DMS53 treated with DMSO at 0.1 percent for 48 hours (cell line): Measurements from ENCODE around the gene GALNS.
"Not testable (repeated sequence)": the region's sequence is repeated elsewhere in the genome, so short reads cannot be mapped to it uniquely, and the experiment has no call there.

Experiments used
- DNase-seq: peaks from one replicate; lab custom pipeline; 2025; ENCODE audit not compliant: unreplicated experiment; lab: John Stamatoyannopoulos, UW

Gene GALNS

DNA sequence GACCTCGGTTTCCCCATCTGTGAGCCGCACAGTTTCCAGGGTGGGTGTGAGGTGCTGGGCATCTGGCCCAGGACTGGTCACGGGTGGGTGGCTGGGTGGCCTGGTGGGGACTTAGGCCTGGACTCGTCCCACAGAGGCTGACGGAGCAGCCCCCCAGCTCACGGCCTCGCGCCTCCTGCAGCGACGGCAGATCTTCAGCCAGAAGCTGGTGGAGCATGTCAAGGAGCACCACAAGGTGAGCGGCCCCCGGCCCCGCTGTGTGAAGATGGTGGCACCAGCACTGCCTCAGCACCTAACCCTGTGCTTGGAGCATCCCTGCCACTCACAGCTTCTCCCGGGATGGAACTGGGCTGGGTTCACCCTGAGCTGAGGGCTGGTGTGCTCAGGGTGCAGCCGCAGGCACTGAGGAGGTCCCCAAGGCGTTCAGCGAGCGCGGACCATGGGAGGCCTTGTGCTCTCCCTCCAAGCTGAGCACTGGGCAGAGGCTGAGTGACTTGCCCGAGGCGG lies 50.8 kb downstream of the GALNS start:
- DNase-seq = no peak

DNA sequence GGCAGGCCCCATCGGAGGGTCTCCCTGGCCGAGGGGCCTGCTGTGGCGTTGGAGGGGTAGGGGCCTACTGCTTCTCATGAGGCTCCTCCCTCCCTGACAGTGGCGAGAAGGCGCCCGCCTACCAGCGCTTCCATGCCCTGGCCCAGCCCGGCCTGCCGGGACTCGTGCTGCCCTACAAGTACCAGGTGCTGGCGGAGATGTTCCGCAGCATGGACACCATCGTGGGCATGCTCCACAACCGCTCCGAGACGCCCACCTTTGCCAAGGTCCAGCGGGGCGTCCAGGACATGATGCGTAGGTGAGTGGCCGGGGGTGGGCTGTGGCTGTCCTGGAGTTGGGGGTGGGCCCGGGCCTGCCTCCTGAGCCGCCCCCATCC lies 51.4 kb downstream of the GALNS start:
- no peak for DNase-seq

DNA sequence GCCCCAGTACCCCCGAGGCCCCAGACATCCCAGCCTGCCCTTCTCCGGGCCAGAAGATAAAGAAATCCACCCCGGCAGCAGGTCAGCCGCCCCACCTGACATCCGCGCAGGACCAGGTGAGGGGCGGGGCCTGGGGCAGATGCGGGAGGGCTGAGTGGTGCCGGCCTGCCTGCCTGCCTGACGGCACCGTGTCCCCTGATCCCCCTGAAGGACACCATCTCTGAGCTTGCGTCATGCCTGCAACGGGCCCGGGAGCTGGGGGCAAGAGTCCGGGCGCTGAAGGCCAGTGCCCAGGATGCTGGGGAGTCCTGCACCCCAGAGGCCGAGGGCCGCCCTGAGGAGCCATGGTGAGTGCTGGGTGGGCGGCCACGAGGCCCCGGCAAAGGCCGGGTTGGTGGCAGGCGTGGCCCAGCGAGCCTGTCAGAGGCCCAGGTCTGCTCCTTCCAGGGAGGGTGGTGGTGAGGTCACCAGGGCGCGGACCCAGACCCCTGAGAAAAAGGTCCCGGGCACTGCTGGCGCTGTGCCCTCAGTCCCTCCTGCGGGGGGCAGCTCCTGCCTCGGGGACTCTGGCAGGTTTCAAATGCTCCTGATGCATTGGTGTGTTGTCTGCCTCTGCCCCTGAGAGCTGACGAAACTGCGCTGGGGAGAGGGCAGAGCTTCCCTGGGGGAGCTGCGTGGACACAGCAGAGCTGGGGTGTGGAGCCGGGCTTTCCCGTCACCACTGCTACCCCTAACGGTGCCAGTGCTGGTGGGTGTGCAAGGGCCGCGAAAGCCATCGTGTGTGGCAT lies 52.0 kb downstream of the GALNS start:
- peak; percentile 19 for DNase-seq

DNA sequence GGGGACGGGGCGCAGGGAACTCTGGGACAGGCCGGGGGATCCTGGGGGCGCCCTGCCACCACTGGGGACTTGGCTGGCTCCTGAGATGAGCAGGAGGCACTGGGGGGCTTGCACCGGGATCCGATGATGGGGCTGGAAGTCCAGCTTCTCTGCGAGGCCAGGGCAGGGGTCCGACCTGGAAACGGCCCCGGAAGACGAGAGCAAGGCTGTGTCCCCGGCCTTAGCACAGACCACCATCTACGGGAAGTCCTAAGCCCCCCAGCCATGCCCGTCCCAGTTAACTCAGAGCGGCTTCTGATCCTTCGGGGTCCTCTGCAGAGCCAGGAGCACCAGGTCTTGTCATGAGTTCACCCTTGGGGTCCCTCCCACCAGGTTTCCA lies 52.6 kb downstream of the GALNS start:
- no peak for DNase-seq

DNA sequence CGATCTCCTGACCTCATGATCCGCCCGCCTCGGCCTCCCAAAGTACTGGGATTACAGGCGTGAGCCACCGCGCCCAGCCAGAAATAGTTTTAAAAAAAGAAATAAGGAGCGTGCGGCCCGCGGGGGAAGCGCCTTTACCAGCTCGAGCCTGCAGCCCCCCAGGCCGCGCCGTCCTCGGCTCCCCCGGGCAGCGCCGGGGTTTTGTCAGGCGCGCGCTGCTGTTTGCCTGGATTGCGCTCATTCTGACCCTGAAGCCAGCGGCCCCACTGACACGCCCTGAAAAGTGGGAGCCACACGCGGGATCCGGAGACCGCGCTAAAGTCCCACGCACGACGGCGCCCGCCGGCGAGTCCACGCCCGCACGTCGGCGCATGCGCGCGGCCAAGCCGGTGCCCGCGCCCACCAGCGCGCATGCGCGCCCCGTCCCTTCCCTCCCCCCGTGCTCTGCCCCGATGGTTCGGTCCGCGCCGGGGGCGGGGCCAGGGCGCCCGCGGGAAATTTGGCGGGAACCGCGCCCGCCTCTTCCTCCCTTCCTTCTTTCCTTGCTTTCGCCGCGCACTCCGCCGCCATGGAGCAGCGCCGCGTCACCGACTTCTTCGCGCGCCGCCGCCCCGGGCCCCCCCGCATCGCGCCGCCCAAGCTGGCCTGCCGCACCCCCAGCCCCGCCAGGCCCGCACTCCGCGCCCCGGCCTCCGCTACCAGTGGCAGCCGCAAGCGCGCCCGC lies 53.3 kb downstream of the GALNS start, which contains the start of gene CDT1:
Gene CDT1, plus strand, starts transcription at position 526 of the 724 bp plus-strand sequence. Its CDS starts 43 bp downstream, at position 569.
- peak; percentile 27 for DNase-seq

DNA sequence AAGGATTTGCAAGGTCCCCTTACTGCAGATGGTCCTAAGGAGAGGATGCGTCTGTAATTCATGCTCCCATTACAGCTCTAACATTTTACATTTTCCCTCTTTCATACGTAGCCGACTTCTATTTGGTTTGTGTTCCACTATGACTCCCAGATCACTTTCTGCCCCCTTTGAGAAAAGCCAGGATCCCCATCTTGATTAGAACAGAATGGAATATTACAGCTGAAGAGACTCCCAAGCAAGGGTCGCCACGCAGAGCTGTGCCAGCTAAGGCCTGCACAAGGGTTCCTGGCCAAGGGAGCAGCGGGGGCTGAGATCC lies 56.5 kb downstream of the GALNS start:
- no peak for DNase-seq

DNA sequence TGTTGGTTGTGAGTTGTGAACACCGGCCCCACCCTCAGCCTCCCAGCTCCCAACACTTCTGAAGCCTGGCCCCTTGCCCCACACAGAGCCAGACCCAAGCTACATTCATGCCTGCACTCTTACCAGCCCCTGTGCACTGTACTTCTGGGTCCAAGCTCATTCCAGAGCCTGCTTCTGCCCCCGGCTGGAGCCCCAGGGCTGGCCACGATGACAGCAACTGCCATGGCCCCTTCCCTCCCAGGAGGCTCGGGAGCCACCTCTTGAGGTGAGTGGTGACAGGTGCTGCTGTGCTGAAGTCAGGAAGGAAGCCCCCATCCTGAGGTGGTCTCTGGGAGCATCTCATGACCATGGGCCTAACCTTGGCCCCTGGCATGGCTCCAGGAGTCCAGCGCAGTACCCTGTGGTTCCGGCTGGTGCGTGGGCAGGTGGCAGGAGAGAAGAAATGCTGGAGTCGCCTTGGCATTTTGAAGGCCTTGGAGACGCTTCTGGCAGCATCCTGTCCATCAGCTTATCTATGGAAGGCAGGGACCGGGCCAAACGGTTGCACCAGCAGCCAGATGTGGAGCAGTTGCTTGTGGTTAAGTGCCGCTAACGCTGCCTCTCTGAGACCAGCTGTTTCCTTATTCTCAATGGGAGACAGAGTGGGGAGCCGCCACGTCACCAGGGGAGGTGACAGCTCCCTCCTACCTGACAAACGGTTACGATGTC lies 57.0 kb downstream of the GALNS start:
- no peak for DNase-seq

DNA sequence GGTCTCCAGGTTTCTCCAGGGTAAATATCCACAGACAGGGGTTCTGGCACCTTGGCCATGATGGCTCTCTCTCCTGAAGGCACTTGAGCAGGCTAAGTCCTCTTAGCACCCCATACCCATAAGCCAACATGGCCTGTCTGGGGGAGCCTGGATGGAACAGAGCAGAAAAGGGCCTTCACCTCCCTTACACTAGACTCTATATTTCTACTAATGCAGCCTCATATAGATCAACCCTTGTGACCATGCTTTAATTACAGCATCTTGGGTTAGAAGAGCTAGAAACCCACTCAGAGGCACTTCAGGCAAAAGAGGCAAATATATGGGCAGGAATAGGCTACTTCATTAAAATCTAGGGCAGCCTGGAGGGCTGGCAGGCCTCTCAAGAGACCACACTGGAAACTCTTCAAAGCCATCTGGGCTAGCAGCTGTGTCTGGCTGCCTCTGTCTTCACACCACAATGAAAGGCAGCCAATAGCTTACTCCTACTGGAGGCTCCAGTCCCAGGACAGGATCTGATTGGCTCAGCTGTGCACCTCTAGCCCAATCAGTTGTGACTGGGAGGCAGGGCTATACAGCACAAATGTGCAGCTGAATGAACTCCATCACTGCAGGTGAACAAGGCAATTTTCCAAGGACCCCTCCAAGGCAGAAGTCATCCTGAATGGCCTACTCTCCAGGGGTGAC lies 57.8 kb downstream of the GALNS start:
- DNase-seq = no peak

DNA sequence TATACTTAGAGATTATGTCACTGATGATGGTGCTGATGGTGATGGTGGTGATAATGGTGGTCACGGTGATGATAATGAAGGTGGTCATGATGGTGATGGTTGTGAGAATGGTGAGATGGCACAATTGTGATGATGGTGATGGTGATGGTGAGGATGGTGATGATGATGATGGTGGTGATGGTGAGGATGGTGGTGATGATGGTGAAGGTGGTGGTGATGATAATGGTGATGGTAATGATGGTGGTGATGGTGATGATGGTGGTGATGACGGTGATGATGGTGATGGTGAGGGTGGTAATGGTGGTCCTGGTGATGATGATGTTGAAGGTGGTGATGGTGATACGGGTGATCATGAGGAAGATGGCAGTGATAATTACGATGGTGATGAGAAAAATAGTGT lies 58.7 kb downstream of the GALNS start:
- DNase-seq = no peak

DNA sequence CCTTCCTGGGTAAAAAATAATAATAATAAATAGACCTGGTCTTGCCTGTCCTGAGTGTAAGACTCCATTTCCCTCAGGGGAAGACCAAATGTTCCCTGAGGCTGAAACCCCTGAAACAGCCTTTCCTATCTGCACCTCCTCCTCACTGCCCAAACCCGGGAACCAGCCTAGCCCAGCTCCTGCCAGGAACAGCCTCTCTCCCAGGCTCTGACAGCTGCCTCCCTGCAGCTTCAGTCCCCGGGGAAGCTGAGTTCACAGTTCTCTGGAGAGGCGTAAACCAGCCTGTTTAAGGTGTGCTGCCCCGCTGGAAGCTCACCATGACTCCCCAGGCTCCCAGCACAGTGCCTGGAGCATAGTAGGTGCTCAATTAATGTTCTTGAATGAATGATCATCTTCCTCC lies 60.5 kb downstream of the GALNS start:
- no peak for DNase-seq

DNA sequence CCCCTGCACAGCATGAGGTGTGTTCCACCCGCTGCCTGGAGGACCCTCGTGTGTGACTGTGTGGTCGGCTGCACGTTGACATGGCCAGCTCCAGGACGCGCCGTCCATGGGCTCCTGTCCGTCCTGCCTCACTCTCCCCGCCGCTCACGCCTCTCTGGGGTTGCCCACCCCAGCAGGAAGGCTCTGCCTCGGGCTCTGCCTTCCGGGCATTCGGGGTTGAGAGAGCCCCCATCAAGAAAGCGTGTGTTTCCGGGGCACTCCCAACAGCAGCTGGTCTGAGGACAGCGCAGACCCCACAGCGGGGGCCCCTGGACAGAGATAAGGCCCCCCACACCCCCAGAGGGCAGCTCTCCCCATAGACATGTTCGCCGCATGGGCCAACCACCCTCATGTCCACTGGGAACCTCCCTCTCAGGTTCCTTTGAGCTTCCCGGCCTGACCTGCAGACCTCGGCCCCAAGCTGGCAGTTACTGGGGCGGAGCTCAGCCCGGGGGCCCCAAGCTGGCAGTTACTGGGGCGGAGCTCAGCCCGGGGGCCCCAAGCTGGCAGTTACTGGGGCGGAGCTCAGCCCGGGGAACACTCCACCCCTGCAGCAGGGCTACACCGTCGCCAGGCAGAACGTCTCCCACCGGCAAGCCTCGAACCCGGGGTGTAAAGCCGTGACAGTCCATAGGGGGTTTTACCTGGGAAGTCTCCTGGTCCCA lies 63.3 kb downstream of the GALNS start:
- no peak for DNase-seq

DNA sequence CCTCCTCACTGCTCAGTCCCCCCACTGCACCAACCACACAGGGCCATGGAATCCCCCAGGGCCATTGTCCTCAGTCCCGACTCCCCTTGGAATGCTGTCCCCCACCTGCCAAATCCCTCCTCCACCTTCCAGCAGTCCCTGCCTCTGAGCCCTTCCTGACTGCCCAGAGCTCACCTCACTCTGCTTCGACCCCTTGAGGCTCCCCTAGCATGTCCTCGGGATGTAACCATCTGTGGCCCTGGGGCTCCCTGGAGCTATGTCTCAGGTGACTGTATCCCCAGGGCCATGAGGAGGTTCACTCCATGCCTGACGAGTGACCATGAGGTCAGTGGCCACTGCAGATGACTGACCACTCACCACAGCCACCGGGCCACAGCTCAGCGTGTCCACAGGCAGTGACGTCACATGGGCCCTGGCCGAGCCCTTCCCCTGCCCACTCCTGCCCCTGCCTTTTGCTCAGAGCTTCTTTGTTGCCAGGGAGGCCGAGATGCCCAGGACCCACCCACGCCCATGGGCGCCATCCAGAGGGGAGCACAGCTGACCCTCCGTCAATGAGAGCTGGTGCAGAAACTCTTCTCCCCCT lies 64.0 kb downstream of the GALNS start:
- no peak for DNase-seq

DNA sequence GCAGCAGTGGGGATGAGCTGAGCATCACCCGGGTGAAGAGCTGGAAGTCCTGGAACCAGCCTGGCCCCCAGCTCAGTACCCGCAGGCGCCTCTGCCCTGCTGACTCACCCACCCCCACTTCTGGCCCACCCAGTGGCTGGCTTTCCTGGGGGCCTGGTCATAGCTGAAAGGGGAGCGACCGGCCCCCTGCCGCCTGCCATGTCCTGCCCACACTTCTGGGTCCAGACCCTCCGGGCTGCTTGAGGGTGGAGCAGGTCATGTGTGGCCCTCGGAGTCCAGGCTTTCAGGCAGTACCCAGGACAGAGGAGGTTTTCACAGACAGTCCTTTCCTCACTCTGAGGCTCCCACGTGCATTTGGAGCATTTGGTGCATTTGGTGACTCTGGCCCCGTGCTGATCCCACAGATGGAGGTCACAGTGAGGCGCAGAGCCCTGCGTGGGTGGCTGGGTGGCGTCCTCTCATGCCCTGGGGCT lies 64.6 kb downstream of the GALNS start:
- DNase-seq = no peak

DNA sequence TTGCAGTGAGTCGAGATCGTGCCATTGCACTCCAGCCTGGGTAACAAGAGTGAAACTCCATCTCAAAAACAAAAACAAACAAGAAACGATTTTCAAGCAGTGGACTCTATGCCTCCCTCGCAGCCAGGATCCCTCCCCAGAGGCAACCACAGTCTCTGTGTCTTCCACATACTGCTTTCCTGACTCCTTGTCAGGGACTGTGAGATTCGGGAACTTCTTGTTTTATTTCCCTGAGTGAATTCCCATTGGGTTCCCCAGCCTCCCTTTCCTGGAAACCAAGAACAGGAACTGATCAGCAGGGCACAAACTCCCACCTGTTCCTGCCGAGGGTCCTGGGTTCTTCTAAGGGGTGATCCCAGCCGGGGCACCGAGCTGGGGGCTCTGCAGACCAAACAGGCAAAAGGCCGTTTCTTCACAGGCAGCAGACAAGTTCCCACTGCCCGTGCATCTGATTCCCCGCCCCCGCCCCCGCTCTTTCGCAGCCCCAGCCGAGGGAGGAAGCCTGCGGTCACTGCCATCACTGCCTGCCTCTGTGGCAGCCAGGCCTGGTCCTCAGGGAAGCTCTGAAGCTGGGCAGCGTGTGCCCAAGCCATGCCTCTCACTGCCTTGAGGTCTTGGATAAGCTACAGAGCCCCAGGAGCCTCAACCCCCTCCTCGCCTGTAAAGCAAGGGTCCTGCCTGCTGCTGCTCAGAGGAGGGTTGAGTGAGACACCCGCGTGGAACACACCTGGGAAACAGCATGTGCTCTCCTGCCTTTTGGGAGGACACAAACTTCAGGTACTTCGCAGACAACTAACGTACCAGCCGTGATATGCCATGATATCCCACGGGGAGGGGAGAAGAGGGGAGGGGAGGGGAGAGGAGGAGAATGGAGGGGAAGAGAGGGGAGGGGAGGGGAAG lies 66.2 kb downstream of the GALNS start:
- DNase-seq = no peak

DNA sequence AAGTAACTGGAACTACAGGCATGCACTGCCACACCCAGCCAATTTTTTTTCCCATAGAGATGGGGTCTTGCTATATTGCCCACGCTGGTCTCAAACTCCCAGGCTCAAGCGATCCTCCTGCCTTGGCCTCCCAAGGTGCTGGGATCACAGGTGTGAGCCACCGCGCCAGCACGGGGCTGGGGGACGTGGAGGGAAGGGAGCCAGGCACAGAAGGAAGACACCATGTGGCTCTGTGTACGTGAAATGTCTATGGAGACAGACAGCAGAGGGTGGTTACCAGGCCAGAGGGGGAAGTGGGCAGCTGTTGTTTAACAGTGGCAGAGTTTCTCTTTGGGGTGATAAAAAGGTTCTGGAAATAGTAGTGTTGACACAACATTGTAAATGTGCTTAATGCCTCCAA lies 67.2 kb downstream of the GALNS start:
- DNase-seq = no peak

DNA sequence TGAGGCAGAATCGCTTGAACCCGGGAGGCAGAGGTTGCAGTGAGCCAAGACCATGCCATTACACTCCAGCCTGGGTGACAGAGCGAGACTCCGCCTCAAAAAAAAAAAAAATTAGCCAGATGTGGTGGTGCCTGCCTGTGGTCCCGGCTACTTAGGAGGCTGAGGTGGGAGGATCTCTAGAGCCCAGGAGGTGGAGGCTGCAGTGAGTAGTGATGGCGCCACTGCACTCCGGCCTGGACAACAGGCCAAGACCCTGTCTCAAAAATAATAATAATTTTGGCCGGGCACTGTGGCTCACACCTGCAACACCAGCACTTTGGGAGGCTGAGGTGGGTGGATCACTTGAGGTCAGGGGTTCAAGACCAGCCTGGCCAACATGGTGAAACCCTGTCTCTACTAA lies 68.0 kb downstream of the GALNS start:
- DNase-seq = not testable (repeated sequence)

DNA sequence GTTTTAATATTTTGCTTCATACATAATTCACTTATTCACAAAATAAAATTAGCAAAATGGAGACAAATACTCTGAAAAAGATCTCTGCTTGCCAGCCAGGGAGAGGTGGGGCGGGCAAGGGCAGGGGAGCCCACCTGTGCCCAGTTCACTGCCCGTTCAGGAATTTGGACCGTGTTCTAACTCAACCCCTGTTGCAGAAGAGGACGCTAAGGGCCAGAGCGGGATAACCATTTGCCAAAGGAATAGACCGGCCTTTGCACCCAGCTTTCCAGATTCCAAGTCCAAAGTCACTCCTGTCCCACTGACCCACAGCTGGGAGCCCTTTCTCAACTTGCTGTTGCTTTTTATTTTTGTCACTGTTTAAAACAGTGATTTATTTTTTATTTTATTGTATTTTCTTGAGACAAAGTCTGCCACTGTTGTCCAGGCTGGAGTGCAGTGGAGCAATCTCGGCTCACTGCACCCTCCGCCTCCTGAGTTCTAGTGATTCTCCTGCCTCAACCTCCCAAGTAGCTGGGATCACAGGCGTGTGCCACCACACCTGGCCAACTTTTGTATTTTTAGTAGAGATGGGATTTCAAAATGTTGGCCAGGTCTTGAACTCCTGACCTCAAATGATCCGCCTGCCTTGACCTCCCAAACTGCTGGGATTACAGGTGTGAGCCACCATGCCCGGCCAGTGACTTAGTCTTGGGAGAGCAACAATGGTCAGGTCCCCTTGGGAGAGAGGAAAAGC lies 69.0 kb downstream of the GALNS start:
- no peak for DNase-seq

DNA sequence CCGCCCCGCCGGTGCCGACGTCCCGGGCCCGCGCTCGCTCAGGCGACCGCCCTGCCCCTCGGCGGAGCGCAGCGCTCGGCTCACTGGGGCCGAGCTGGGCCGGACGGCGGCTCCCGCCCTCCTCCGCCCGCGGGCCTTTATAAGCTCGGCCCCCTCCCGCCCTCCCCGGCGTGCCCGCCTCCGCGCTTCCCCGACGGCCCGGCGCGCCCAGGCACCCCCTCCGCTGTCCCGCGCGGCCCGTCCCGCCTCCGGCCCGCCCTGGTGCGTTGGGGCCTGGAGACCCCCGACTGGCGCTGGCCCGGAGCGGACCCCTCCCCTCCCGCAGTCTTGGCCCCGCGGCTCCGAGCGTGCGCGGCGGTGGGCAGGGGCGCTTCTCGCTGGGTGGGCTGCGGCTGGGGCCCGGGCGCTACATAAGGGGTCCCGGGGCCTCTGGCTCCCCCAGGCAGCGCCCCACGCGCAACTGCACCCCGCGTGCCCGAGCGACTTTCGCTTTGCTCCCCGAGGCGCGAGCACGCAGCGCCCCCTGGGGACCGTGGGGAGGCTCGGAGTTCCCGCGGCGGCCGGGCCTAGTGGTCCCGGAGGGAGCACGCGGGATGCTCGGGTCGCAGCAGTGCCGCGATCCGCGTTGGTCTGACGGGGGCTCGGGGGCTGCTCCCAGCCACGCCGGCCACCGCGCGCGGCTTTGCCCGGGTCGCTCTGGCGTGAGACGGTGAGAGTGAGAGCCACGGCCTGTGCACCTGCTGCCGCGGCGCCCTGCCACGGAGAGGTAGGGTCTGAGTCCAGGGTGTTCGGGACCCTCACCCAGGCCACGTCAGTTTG lies 71.4 kb downstream of the GALNS start, which contains the start of gene PIEZO1:
Gene PIEZO1, minus strand, starts transcription at position 115 of the 819 bp plus-strand sequence. CDS start 256 bp downstream, outside the sequence.
- no peak for DNase-seq
